Stomach (tissue), 9 donors: Measurements from ENCODE around the gene PSD. TPM values are rescaled to one million over a fixed set of nuclear protein-coding genes. Genes with fewer than 3 reads are reported as not detected.

Experiments
- DNase-seq, 2 donors: peaks; one replicate each; pipeline versions ENCODE4 v3.0.0 to v3.0.0-alpha.2; 2013 to 2019
- H3K27ac ChIP-seq, 5 donors: fragments of 200-600 bp in 4 of 5; sonication (generic) in 4 of 5; one replicate each; pipeline ENCODE4 v1.5.1; 2013 to 2019; ENCODE audit warnings: mild to moderate bottlenecking in 1 of 5, moderate library complexity in 1 of 5
- H3K27me3 ChIP-seq, 3 donors: fragments of 200-600 bp; sonication (generic); one replicate each; pipeline ENCODE4 v1.5.1; 2017 to 2019; ENCODE audit warnings: mixed run types in 1 of 3
- H3K36me3 ChIP-seq, 4 donors: fragments of 200-600 bp; sonication (generic); 1 replicate in 3 of 4; 2 replicates in 1 of 4; pipeline ENCODE4 v1.5.1; 2016 to 2019
- H3K4me1 ChIP-seq, 4 donors: fragments of 200-600 bp; sonication (generic); one replicate each; pipeline ENCODE4 v1.5.1; 2016 to 2019
- H3K4me3 ChIP-seq, 4 donors: fragments of 200-600 bp; sonication (generic) in 3 of 4; one replicate each; pipeline ENCODE4 v1.5.1; 2016 to 2019; ENCODE audit warnings: mild to moderate bottlenecking in 1 of 4
- H3K9me3 ChIP-seq, 4 donors: fragments of 200-600 bp; sonication (generic); one replicate each; pipeline ENCODE4 v1.5.1; 2016 to 2019
- EP300 ChIP-seq: sonication (generic); formaldehyde crosslinking; IDR thresholded peaks from one replicate; pipeline ENCODE4 v1.6.1; 2017; ENCODE audit warnings: antibody characterized with exemption
- POLR2A ChIP-seq, 4 donors: fragments of 450-650 bp; IDR thresholded peaks; one replicate each; pipeline ENCODE4 v1.6.1; 2016; ENCODE audit warnings: antibody characterized with exemption in 4 of 4, control low read depth in 2 of 4, mild to moderate bottlenecking in 1 of 4, moderate library complexity in 1 of 4
- POLR2AphosphoS5 ChIP-seq, 3 donors: sonication (generic); formaldehyde crosslinking; IDR thresholded peaks; one replicate each; pipeline ENCODE4 v1.6.1; 2016; ENCODE audit warnings: antibody characterized with exemption in 3 of 3
- WGBS, 5 donors: extraction: QIAGEN DNeasy Blood & Tissue Kit in 3 of 5; methylation state at CpG; one replicate each; pipeline versions ENCODE4 v1.1.5 to v1.1.7; 2013 to 2018; 5-methylcytosine and 5-hydroxymethylcytosine counted together
- intact Hi-C: fragments of 100-400 bp; cut with DNase I; formaldehyde crosslinking; loops from one replicate; pipeline ENCODE4 v1.15.1; 2023; ENCODE audit warnings: low total_unique reads
- polyA plus RNA-seq, 3 donors: library from polyadenylated mRNA; stranded (reverse); fragments of 200-250 nt; gene quantifications; one replicate each; pipeline ENCODE4 v1.2.3, GENCODE V29; 2013
- total RNA-seq, 5 donors: library from RNA; depleted of rRNA; stranded (reverse); fragments of >200 nt; gene quantifications; one replicate each; pipeline versions ENCODE4 v1.1.0 to v1.2.3, GENCODE V29; 2014 to 2016
- TF ChIP-seq, protein P1 (sequence below), 7 experiments: fragments of 450-650 bp in 4 of 7; fragments of 200-600 bp in 3 of 7; sonication (generic) in 3 of 7; IDR thresholded peaks; one replicate each; pipeline ENCODE4 v1.5.1; 2016 to 2019; ENCODE audit warnings: antibody characterized with exemption in 7 of 7, control low read depth in 2 of 7, mild to moderate bottlenecking in 1 of 7
- donor health status: healthy with polysubstance abuse.
- donor health status: Bipolar disorder and iron deficiency.
- donor health status: healthy.

PSD gene
- total and polyA plus RNA-seq, 8 donors = 2.2 to 74.7 (median 24.5) TPM

DNA sequence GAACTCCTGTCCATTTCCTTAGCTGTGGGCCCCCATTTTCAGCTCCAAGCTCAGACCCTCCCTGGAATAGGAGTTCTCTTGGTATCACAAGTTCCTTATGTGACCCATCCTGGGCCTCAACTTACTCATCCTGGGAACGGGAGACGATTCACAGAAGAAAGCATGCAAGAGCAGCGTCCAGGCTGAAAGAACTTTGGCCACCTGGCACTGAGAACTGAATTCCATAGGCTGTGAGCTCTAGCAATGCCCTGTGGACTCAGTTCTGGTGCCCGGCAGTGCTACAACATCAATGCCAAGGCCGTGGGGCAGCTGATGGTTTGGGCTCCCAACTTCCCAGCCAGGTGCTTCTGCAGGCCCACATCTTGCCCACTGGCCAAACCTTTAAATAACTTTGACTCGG, 17.7 kb upstream of the PSD start:
- TF ChIP-seq, protein P1, sequence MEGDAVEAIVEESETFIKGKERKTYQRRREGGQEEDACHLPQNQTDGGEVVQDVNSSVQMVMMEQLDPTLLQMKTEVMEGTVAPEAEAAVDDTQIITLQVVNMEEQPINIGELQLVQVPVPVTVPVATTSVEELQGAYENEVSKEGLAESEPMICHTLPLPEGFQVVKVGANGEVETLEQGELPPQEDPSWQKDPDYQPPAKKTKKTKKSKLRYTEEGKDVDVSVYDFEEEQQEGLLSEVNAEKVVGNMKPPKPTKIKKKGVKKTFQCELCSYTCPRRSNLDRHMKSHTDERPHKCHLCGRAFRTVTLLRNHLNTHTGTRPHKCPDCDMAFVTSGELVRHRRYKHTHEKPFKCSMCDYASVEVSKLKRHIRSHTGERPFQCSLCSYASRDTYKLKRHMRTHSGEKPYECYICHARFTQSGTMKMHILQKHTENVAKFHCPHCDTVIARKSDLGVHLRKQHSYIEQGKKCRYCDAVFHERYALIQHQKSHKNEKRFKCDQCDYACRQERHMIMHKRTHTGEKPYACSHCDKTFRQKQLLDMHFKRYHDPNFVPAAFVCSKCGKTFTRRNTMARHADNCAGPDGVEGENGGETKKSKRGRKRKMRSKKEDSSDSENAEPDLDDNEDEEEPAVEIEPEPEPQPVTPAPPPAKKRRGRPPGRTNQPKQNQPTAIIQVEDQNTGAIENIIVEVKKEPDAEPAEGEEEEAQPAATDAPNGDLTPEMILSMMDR (IDR thresholded peaks at IDR 0.05) = no peak
- TF ChIP-seq EP300 (no peak), POLR2A (IDR thresholded peaks at IDR 0.05) (no peak), POLR2AphosphoS5 (IDR thresholded peaks at IDR 0.05) (no peak)
- Histone ChIP-seq H3K27me3 (peaks cover 0 to 35% (median 3%) of the 10 kb centered on the region in 3 donors), H3K4me3 (peak overlapping the region in 2 of 4 donors; percentile 23 to 36), H3K9me3 (no peaks in the 10 kb centered on the region), H3K4me1 (peaks cover 5 to 40% (median 19%) of the 10 kb centered on the region in 4 donors), H3K27ac (no peak overlapping the region), H3K36me3 (no peaks in the 10 kb centered on the region)
- intact Hi-C loops = no loop called here
- 55 to 81% (median 68%) methylated on average over 6 of the region's 6 CpGs for WGBS, 5 donors
- no peak for DNase-seq

DNA sequence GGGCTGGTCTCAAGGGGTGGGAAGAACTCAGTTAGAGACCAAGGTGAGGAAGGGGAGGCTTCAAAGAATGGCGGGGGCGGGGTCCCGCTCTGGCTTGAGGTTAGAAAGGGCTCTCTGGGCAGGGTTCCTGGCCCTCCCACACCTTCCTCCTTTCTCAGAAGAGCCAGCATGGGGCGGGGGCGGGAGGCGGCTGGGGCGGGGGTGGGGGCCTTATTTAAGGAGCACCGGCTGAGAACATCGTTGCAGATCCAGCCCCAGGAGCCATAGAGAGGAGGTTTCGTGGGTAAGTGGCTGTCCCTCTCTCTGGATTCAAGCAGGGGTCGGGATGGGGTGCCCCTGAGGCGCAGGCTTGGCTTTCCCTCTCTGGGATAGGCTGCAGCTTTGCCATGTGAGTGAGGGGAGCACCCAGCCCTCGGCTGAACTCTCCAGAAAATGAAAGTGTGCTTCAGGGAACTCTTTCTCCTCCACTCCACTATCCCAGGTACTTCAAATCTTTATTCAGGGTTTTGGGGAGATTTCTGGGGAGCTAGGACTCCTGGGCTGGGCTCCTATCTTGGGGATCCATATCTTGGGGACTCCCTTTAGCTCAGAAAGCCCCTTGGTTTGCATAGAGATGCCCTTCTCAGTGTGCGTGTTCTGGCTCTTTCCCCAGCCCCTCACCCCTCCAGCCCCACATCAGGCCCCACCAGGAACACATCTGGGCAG, 17.1 kb upstream of the PSD start:
- TF ChIP-seq POLR2A (IDR thresholded peaks at IDR 0.05) (no peak), EP300 (no peak), POLR2AphosphoS5 (IDR thresholded peaks at IDR 0.05) (no peak)
- TF ChIP-seq, protein P1 (IDR thresholded peaks at IDR 0.05) = no peak
- H3K27me3 ChIP-seq = peaks cover 0 to 35% (median 3%) of the 10 kb centered on the region in 3 donors
- H3K27ac ChIP-seq = peak overlapping the region in 3 of 5 donors; percentile 18 to 63 (median 61)
- no peaks in the 10 kb centered on the region for H3K9me3 ChIP-seq
- no peaks in the 10 kb centered on the region for H3K36me3 ChIP-seq
- intact Hi-C loops = no loop called here
- H3K4me3 ChIP-seq = peak overlapping the region in 3 of 4 donors; percentile 7 to 36 (median 23)
- 10 to 22% (median 12%) methylated on average over 5 to 14 of the region's 14 CpGs for WGBS, 5 donors
- peak in 1 of 2 donors; percentile 50 for DNase-seq
- H3K4me1 ChIP-seq = peaks cover 5 to 46% (median 24%) of the 10 kb centered on the region in 4 donors

DNA sequence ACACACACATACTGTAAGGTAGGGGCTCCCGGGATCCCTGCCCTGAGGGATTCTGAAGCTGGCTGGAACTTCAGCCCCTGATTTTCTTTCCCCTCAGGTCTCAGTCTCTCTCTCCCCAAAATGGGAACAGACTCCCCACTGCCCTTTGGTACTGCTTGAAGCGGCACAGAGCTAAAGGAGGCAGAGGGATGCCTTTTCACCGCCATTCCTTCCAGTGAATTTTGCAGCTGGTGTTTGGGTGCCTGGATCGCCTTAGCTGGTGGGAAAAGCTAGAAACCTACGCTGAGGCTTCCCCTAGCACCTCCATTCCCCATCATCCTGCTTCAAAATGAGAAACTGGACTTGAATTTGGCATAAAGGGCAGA, 16.5 kb upstream of the PSD start:
- Histone ChIP-seq H3K4me3 (peak overlapping the region in 2 of 4 donors; percentile 7 to 36), H3K36me3 (no peaks in the 10 kb centered on the region), H3K27ac (peak overlapping the region in 3 of 5 donors; percentile 18 to 63 (median 61)), H3K9me3 (no peaks in the 10 kb centered on the region), H3K27me3 (peaks cover 0 to 35% (median 3%) of the 10 kb centered on the region in 3 donors), H3K4me1 (peaks cover 5 to 47% (median 24%) of the 10 kb centered on the region in 4 donors)
- 49 to 60% (median 59%) methylated on average over 5 of the region's 5 CpGs for WGBS, 5 donors
- DNase-seq = no peak
- intact Hi-C loops = no loop called here
- TF ChIP-seq, protein P1 (IDR thresholded peaks at IDR 0.05) = no peak
- TF ChIP-seq POLR2A (IDR thresholded peaks at IDR 0.05) = no peak
- no peak for TF ChIP-seq EP300
- no peak for TF ChIP-seq POLR2AphosphoS5 (IDR thresholded peaks at IDR 0.05)

DNA sequence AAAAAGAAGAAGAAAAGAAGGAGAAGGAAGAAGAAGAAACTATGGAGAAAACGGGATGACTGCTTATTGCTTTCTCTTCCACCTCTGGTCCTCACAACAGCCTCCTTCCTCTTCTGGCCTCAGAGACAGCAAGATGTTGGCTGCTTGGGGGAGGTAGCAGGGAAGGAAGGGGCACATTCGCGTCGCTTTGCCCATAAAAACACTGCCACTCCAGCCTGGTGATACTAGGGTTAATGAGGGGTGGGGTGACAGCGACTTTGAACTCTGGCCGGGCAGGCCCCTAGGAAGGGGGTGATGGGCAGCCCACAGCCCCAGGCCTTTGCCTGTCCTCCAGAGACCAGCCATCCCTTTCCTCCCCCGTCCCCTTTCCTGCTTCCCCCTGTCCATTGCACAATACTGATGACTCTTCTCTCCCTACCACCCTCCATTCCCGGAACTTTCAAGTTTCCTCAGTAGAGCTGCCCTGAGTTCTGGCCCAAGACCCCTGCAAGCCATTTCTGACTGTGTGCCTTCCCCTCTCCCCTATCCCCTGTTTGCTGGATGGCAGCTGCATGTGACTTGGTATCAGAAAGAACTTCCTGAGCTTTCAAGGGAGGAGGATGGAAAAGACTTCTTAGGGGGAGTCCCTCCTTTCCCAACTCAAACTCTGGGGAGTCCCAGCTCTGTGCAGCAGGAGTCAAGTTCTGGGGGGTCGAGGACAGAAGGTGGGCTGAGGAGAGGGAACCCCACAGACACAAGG, 16.0 kb upstream of the PSD start:
- Histone ChIP-seq H3K36me3 (no peaks in the 10 kb centered on the region), H3K9me3 (no peaks in the 10 kb centered on the region), H3K4me3 (no peak overlapping the region), H3K27ac (peak overlapping the region in 3 of 5 donors; percentile 18 to 63 (median 61)), H3K27me3 (peaks cover 0 to 35% (median 3%) of the 10 kb centered on the region in 3 donors), H3K4me1 (peaks cover 5 to 47% (median 24%) of the 10 kb centered on the region in 4 donors)
- TF ChIP-seq POLR2AphosphoS5 (IDR thresholded peaks at IDR 0.05) = no peak
- TF ChIP-seq, protein P1 (IDR thresholded peaks at IDR 0.05) = no peak
- no peak for TF ChIP-seq POLR2A (IDR thresholded peaks at IDR 0.05)
- no peak for TF ChIP-seq EP300
- peak in 1 of 2 donors; percentile 55 for DNase-seq
- WGBS, 5 donors = 37 to 45% (median 40%) methylated on average over 9 of the region's 9 CpGs
- intact Hi-C loops = no loop called here
